HL-60 (cell line): Measurements from ENCODE around the gene HBQ1.

Experiments used
- DNase-seq, 2 experiments: peaks; one replicate each; pipeline ENCODE4 v3.0.0-alpha.2; 2010 to 2020; ENCODE audit warnings: low read depth in 1 of 2, low spot score in 1 of 2
- H3K27ac ChIP-seq: fragments of 250-450 bp; sonication (Bioruptor Pico); replicated peaks from 2 replicates; pipeline ENCODE4 v1.5.1; 2020; ENCODE audit warnings: mild to moderate bottlenecking, moderate library complexity
- H3K27me3 ChIP-seq: fragments of 250-450 bp; sonication (Bioruptor Pico); 2 replicates; pipeline ENCODE4 v1.5.1; 2021; ENCODE audit warnings: mild to moderate bottlenecking, moderate library complexity; ENCODE audit not compliant: insufficient read depth, poor library complexity, severe bottlenecking
- H3K4me3 ChIP-seq: replicated peaks from 2 replicates; pipeline ENCODE4 v1.5.1; 2011; ENCODE audit warnings: mild to moderate bottlenecking, control low read depth, low read length; ENCODE audit not compliant: insufficient read depth
- CTCF ChIP-seq: IDR thresholded peaks from one replicate; pipeline ENCODE4 v1.5.1; 2011; ENCODE audit warnings: low read length, control low read depth, inconsistent platforms; ENCODE audit not compliant: insufficient read depth
- GABPA ChIP-seq: IDR thresholded peaks from 2 replicates; pipeline ENCODE4 v1.6.1; 2012; ENCODE audit warnings: low read depth
- POLR2AphosphoS5 ChIP-seq: IDR thresholded peaks from 2 replicates; pipeline ENCODE4 v1.6.1; 2012; ENCODE audit warnings: low read depth
- REST ChIP-seq: IDR thresholded peaks from 2 replicates; pipeline ENCODE4 v1.6.1; 2012; ENCODE audit warnings: low read depth; ENCODE audit not compliant: insufficient replicate concordance
- SPI1 ChIP-seq: IDR thresholded peaks from 2 replicates; pipeline ENCODE4 v1.6.1; 2012; ENCODE audit warnings: low read depth, mild to moderate bottlenecking, borderline replicate concordance

HBQ1 gene

GRCh38 chr16:177981-178667 lies 2.1 kb upstream of the HBQ1 start:
- H3K27me3 ChIP-seq, result peaks cover 53% of the 10 kb centered on the region
- H3K4me3 ChIP-seq, result no peak overlapping the region
- DNase-seq, result no peak
- TF ChIP-seq GABPA, result no peak
- no peak for TF ChIP-seq POLR2AphosphoS5
- TF ChIP-seq REST, result no peak
- TF ChIP-seq CTCF, result no peak
- no peak for TF ChIP-seq SPI1
- H3K27ac ChIP-seq, result no peak overlapping the region

GRCh38 chr16:178668-179015 lies 1.6 kb upstream of the HBQ1 start:
- no peak overlapping the region for H3K4me3 ChIP-seq
- H3K27me3 ChIP-seq, result peaks cover 48% of the 10 kb centered on the region
- no peak overlapping the region for H3K27ac ChIP-seq
- DNase-seq, result no peak
- TF ChIP-seq CTCF (no peak), POLR2AphosphoS5 (no peak), SPI1 (no peak), GABPA (no peak)

- Histone ChIP-seq H3K27me3 (peaks cover 47% of the 10 kb centered on the region), H3K27ac (no peak overlapping the region), H3K4me3 (no peak overlapping the region)
- no peak for DNase-seq
- no peak for TF ChIP-seq SPI1
- TF ChIP-seq GABPA, result no peak
- no peak for TF ChIP-seq CTCF
- TF ChIP-seq POLR2AphosphoS5, result no peak
- TF ChIP-seq REST, result no peak
Measured at GRCh38 chr16:179211-180092, 807 bp upstream of the HBQ1 start.
